ENCODE data around the gene DSC2. TPM values are rescaled to one million over a fixed set of nuclear protein-coding genes. Genes with fewer than 3 reads are reported as not detected.

The DSC2 gene
- total and polyA plus RNA-seq, 2 experiments from 2014 or later, result not detected

DNA sequence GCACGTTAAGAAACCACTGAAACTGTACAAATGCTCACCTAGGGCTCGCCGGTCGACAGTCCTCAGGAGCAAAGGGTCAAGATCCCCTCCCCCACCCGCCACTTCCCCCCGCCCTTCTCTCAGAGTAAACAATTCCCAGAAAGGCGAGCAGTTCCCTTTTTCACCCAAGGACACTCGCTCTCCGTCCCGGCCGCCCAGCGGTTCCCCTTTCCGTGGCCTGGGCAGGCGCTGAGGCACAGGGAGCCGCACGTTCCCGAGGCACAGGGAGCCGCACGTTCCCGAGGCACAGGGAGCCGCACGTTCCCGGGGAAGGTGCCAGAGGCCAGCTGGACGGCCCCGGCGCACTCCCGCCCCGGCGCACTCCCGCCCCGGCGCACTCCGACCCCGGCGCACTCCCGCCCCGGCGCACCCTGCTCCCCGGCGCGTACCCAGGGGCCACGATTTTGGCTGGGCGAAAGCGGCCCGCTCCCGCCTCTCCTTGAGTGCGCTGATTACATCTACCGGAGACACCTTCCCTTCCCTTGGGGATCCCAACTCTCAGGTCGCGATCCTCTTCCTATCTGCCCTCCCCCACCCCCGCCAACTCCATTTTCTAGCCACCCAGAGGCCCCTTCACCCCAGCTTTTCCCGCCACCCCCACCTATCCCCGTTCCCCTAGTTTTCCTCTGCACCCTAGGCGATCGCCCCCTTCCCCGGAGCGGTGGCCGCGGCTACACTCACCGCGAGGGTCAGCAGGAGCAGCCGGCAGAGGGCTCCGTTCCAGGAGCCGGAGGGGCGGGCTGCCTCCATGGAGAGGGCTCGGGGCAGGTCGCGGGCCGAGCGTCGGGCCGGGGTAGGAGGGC is 817 bp downstream of the DSC2 start:
- no peak overlapping the region for H2AFZ ChIP-seq
- no peak overlapping the region for H3K4me2 ChIP-seq (ENCODE audit: unreplicated experiment)
- no peaks in the 10 kb centered on the region for H3F3A ChIP-seq (ENCODE audit: insufficient read depth)
- H3K27me3 ChIP-seq (replicated peaks; ENCODE audit: insufficient read depth), result no peaks in the 10 kb centered on the region
- H3K9me3 ChIP-seq (ENCODE audit: low read depth), result no peaks in the 10 kb centered on the region
- no peak overlapping the region for H3K4me3 ChIP-seq
- 3 to 4% methylated on average over 34 to 60 of the region's 72 CpGs for WGBS, 2 experiments (ENCODE audit: low coverage in 1 of 2, low lambda C conversion rate in 2 of 2, missing lambda C conversion rate in 2 of 2)
- H3K36me3 ChIP-seq (ENCODE audit: low read depth), result no peaks in the 10 kb centered on the region
- no peaks in the 10 kb centered on the region for H4K20me1 ChIP-seq (ENCODE audit: insufficient read depth)
- no peak overlapping the region for H3K27ac ChIP-seq
- H3K79me2 ChIP-seq (ENCODE audit: insufficient read depth), result no peaks in the 10 kb centered on the region
- H3K9me2 ChIP-seq (ENCODE audit: insufficient read depth), result no peaks in the 10 kb centered on the region
- no peaks in the 10 kb centered on the region for H3K4me1 ChIP-seq (ENCODE audit: insufficient read depth)
- H3K9ac ChIP-seq, result no peak overlapping the region
- TF ChIP-seq EZH2phosphoT487 (IDR thresholded peaks at IDR 0.05; ENCODE audit: insufficient read depth, low read depth), result no peak
- no peak for TF ChIP-seq EZH2 (IDR thresholded peaks at IDR 0.05; ENCODE audit: insufficient read depth, poor library complexity, severe bottlenecking)
- in situ Hi-C loops (cut with MboI), result no loop called here
- DNase-seq, result no peak

DNA sequence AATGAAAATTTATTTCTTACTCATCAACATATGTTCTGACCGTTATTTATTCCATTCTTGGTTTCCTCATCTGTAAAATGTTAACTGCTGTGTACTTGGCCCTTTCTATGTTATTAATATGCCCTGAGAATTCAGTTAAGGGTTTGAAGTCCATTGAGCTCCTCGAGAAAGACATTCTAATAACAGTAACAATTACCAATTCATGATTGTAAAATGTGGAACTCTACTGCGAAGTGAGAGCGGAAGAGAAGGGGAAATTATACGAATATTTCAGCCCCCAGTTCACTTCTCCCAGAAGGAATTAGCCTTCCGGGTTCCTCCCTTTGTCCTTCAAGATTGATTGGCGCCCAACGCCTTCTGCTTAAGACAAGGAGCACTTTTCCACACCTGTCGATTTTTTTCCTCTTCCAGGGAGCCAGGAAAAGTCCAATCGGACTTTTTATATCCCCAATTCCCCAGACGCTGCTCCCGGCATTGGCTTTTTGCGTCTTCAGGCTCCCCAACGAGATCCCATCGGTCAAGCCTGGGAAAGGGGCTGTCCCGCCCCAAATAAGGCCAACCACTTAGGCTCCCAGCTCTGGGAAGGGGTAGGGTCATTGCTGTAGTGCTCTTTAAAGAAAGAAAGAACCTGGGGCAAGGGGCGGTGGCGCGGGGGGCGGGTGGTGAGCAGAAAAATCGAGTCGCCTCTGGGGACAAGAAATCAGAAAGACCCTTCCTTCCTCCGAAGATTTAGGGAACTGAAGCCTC is 1.6 kb downstream of the DSC2 start:
- TF ChIP-seq EZH2phosphoT487 (IDR thresholded peaks at IDR 0.05; ENCODE audit: insufficient read depth, low read depth), result no peak
- no peak for TF ChIP-seq EZH2 (IDR thresholded peaks at IDR 0.05; ENCODE audit: insufficient read depth, poor library complexity, severe bottlenecking)
- H3K9me3 ChIP-seq (ENCODE audit: low read depth), result no peaks in the 10 kb centered on the region
- no peaks in the 10 kb centered on the region for H3K79me2 ChIP-seq (ENCODE audit: insufficient read depth)
- 2 to 3% methylated on average over 16 to 23 of the region's 23 CpGs for WGBS, 2 experiments (ENCODE audit: low coverage in 1 of 2, low lambda C conversion rate in 2 of 2, missing lambda C conversion rate in 2 of 2)
- no peaks in the 10 kb centered on the region for H3K36me3 ChIP-seq (ENCODE audit: low read depth)
- H3K4me3 ChIP-seq, result no peak overlapping the region
- H3K27me3 ChIP-seq (replicated peaks; ENCODE audit: insufficient read depth), result no peaks in the 10 kb centered on the region
- in situ Hi-C loops (cut with MboI), result no loop called here
- H4K20me1 ChIP-seq (ENCODE audit: insufficient read depth), result no peaks in the 10 kb centered on the region
- no peak overlapping the region for H3K4me2 ChIP-seq (ENCODE audit: unreplicated experiment)
- no peaks in the 10 kb centered on the region for H3K9me2 ChIP-seq (ENCODE audit: insufficient read depth)
- no peak for DNase-seq
- H3K4me1 ChIP-seq (ENCODE audit: insufficient read depth), result no peaks in the 10 kb centered on the region
- no peak overlapping the region for H3K27ac ChIP-seq
- no peak overlapping the region for H3K9ac ChIP-seq
- H2AFZ ChIP-seq, result no peak overlapping the region
- H3F3A ChIP-seq (ENCODE audit: insufficient read depth), result no peaks in the 10 kb centered on the region

DNA sequence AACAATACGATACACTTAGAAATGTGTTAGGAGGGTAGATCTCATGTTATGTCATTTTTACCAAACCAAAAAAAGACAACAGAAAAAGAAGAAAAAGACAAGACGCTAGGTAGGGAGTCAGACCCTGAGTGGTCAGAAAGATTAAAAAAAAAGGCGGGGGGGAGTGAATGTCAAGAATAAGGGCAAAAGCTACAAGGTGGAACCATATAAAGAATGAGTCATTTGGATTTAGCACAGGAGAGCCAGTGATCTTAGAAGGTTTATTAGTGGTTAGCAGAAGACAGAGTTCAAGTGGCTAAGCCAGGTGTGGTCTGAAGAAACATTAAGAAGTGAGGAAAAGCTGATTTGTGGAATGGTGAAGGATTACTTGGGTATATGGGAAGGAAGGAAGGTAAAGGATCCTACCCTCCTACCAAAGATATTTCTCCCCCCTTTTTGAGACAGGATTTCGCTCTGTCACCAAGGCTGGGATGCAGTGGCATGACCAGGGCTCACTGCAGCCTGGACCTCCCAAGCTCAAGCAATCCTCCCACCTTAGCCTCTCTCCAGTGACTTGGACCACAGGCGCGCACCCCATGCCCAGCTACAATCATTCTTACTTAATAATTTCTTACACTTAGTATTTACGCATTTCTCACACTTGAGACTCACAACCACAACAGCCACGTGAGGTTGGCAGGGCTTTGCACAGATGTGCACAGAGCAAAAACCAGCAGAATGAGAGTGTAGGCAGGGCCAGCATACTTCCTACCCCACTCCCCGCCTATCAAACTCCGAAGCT is 2.6 kb downstream of the DSC2 start:
- Histone ChIP-seq H4K20me1 (ENCODE audit: insufficient read depth) (no peaks in the 10 kb centered on the region), H3K4me2 (ENCODE audit: unreplicated experiment) (no peak overlapping the region), H3K27me3 (replicated peaks; ENCODE audit: insufficient read depth) (no peaks in the 10 kb centered on the region), H3K9me3 (ENCODE audit: low read depth) (no peaks in the 10 kb centered on the region), H3K4me1 (ENCODE audit: insufficient read depth) (no peaks in the 10 kb centered on the region), H3F3A (ENCODE audit: insufficient read depth) (no peaks in the 10 kb centered on the region), H3K9ac (no peak overlapping the region), H3K9me2 (ENCODE audit: insufficient read depth) (no peaks in the 10 kb centered on the region), H3K79me2 (ENCODE audit: insufficient read depth) (no peaks in the 10 kb centered on the region), H3K4me3 (no peak overlapping the region), H3K36me3 (ENCODE audit: low read depth) (no peaks in the 10 kb centered on the region), H2AFZ (no peak overlapping the region), H3K27ac (no peak overlapping the region)
- DNase-seq, result no peak
- in situ Hi-C loops (cut with MboI), result no loop called here
- 41 to 42% methylated on average over 10 of the region's 10 CpGs for WGBS, 2 experiments (ENCODE audit: low coverage in 1 of 2, low lambda C conversion rate in 2 of 2, missing lambda C conversion rate in 2 of 2)
- TF ChIP-seq EZH2phosphoT487 (IDR thresholded peaks at IDR 0.05; ENCODE audit: insufficient read depth, low read depth) (no peak), EZH2 (IDR thresholded peaks at IDR 0.05; ENCODE audit: insufficient read depth, poor library complexity, severe bottlenecking) (no peak)

DNA sequence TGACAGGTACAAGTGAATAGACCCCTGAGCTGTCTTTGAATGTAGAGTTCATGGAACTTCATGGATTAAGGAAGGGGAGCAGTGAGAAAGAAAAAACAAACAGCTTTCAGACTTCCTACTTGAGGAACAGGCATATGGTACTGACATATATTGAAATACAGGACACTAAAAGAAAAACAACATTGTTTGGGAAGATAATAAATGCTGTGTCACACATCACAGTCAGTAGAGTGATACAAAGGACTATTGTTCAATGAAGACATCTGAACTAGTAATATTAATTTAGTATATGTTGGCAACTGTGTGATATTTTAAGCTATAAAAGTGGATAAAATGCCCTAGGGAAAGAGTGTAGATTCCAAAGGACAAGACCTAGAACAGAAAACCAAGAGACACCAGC is 3.3 kb downstream of the DSC2 start:
- Histone ChIP-seq H2AFZ (no peak overlapping the region), H3K4me3 (no peak overlapping the region), H4K20me1 (ENCODE audit: insufficient read depth) (no peaks in the 10 kb centered on the region), H3F3A (ENCODE audit: insufficient read depth) (no peaks in the 10 kb centered on the region), H3K9me3 (ENCODE audit: low read depth) (no peaks in the 10 kb centered on the region), H3K9me2 (ENCODE audit: insufficient read depth) (no peaks in the 10 kb centered on the region), H3K4me2 (ENCODE audit: unreplicated experiment) (no peak overlapping the region), H3K27me3 (replicated peaks; ENCODE audit: insufficient read depth) (no peaks in the 10 kb centered on the region), H3K4me1 (ENCODE audit: insufficient read depth) (no peaks in the 10 kb centered on the region), H3K36me3 (ENCODE audit: low read depth) (no peaks in the 10 kb centered on the region), H3K27ac (no peak overlapping the region), H3K9ac (no peak overlapping the region), H3K79me2 (ENCODE audit: insufficient read depth) (no peaks in the 10 kb centered on the region)
- DNase-seq, result no peak
- in situ Hi-C loops (cut with MboI), result no loop called here
- no peak for TF ChIP-seq EZH2 (IDR thresholded peaks at IDR 0.05; ENCODE audit: insufficient read depth, poor library complexity, severe bottlenecking)
- no peak for TF ChIP-seq EZH2phosphoT487 (IDR thresholded peaks at IDR 0.05; ENCODE audit: insufficient read depth, low read depth)

Measured in GM23248 (cell line).